K562 (cell line): Measurements from ENCODE around the gene LZTS2. TPM values are rescaled to one million over a fixed set of nuclear protein-coding genes. Genes with fewer than 3 reads are reported as not detected.

Experiments
- ATAC-seq: fragments of 200-7000 bp; cut with Tn5 transposase; 3 replicates; pipeline ENCODE4 v1.9.1; 2020; ENCODE audit warnings: moderate library complexity
- BruUV-seq: library from RNA; stranded (reverse); fragments of 400-500 nt; replicated peaks from 2 replicates; lab custom pipeline; 2021; lab: Mats Ljungman, UMichigan
- CTCF ChIA-PET: fragments of 300-600 bp; formaldehyde crosslinking; extraction: SDS; loops from one replicate; lab custom pipeline; 2021; ENCODE audit warnings: low intra/inter-chr PET ratio; lab: Yijun Ruan, JAX
- POLR2A ChIA-PET: fragments of 300-600, 350-650 bp; sonication (Branson Sonifier 250); formaldehyde crosslinking; extraction: SDS; loops from one replicate; lab custom pipeline; 2021; ENCODE audit warnings: antibody characterized with exemption, inconsistent platforms; lab: Yijun Ruan, JAX
- DNase-seq, 4 experiments: peaks; one replicate each; pipeline versions ENCODE4 v3.0.0 to v3.0.0-alpha.2; 2011 to 2018; ENCODE audit warnings: low spot score in 3 of 4, mixed read lengths in 3 of 4; ENCODE audit errors: extremely low read depth in 1 of 4
- FAIRE-seq: peaks from 2 replicates; lab custom pipeline; 2011; peaks lifted over from hg19 to GRCh38; lab: Jason Lieb, UNC
- H2AFZ ChIP-seq: 2 replicates; pipeline ENCODE4 v1.6.0; 2011; ENCODE audit warnings: low read depth, low read length, control low read depth, inconsistent platforms
- H3K27ac ChIP-seq: fragments of 200-600 bp; 3 replicates; pipeline ENCODE4 v1.8.0; 2011; ENCODE audit warnings: low read depth, mild to moderate bottlenecking, control low read depth, inconsistent platforms, low read length, moderate library complexity, mixed read lengths; ENCODE audit errors: extremely low read depth
- H3K27me3 ChIP-seq, 2 experiments: fragments of 300-600 bp in 1 of 2; 2 replicates in 1 of 2; 3 replicates in 1 of 2; pipeline versions ENCODE4 v1.6.0 to v1.8.0; 2011; ENCODE audit warnings: inconsistent platforms in 2 of 2, low read length in 2 of 2, mild to moderate bottlenecking in 1 of 2, mixed read lengths in 1 of 2, moderate library complexity in 1 of 2; ENCODE audit not compliant: control insufficient read depth in 2 of 2, insufficient read depth in 2 of 2
- H3K36me3 ChIP-seq: fragments of 300-600 bp; 3 replicates; pipeline ENCODE4 v1.8.0; 2011; ENCODE audit warnings: mild to moderate bottlenecking, low read length, inconsistent platforms; ENCODE audit not compliant: control insufficient read depth, insufficient read depth
- H3K4me1 ChIP-seq, 2 experiments: fragments of 200-600 bp in 1 of 2; replicated peaks in 1 of 2; 2 replicates in 1 of 2; 3 replicates in 1 of 2; pipeline versions ENCODE4 v1.5.1 to v1.8.0; 2011; ENCODE audit warnings: inconsistent platforms in 2 of 2, low read length in 2 of 2, mild to moderate bottlenecking in 1 of 2, mixed read lengths in 1 of 2, moderate library complexity in 1 of 2; ENCODE audit not compliant: control insufficient read depth in 2 of 2, insufficient read depth in 2 of 2
- H3K4me2 ChIP-seq: 2 replicates; pipeline ENCODE4 v1.6.1; 2011; ENCODE audit warnings: low read length, control low read depth, inconsistent platforms, mixed read lengths; ENCODE audit not compliant: insufficient read depth
- H3K4me3 ChIP-seq: fragments of 200-600 bp; sonication (generic), shearing (Covaris generic); 2 replicates; pipeline ENCODE4 v1.5.1; 2016; ENCODE audit warnings: control low read depth, inconsistent platforms
- H3K79me2 ChIP-seq: fragments of 200-600 bp; 3 replicates; pipeline ENCODE4 v1.8.0; 2011; ENCODE audit warnings: low read length, inconsistent platforms; ENCODE audit not compliant: control insufficient read depth, insufficient read depth
- H3K9ac ChIP-seq, 2 experiments: 2 replicates each; pipeline versions ENCODE4 v1.6.0 to v1.6.1; 2011; ENCODE audit warnings: low read depth in 2 of 2, low read length in 2 of 2, control low read depth in 1 of 2, inconsistent platforms in 1 of 2, mild to moderate bottlenecking in 1 of 2, mixed read lengths in 1 of 2; ENCODE audit not compliant: insufficient read depth in 1 of 2
- H3K9me1 ChIP-seq: one replicate; pipeline ENCODE4 v1.6.0; 2011; ENCODE audit warnings: inconsistent platforms, mild to moderate bottlenecking, low read length, moderate library complexity; ENCODE audit not compliant: control insufficient read depth, insufficient read depth
- H3K9me3 ChIP-seq: replicated peaks from 2 replicates; pipeline ENCODE4 v1.5.1; 2011; ENCODE audit warnings: low read depth, low read length, inconsistent platforms; ENCODE audit not compliant: control insufficient read depth, insufficient read depth
- H4K20me1 ChIP-seq: replicated peaks from 2 replicates; pipeline ENCODE4 v1.6.1; 2011; ENCODE audit warnings: low read length, inconsistent platforms, mixed read lengths; ENCODE audit not compliant: control insufficient read depth, insufficient read depth
- FIP1L1 ChIP-seq: fragments of 200-400 bp; formaldehyde crosslinking; IDR thresholded peaks from 2 replicates; pipeline ENCODE4 v1.6.1; 2018; ENCODE audit warnings: mild to moderate bottlenecking, low read depth, low read length; ENCODE audit not compliant: poor library complexity, severe bottlenecking
- JUN ChIP-seq, 2 experiments: sonication (generic) in 1 of 2; formaldehyde crosslinking in 1 of 2; IDR thresholded peaks; 2 replicates each; pipeline versions ENCODE4 v1.6.1 to v1.8.0; 2012 to 2022; ENCODE audit warnings: borderline replicate concordance in 2 of 2, mild to moderate bottlenecking in 2 of 2, improper control_type of control experiment in 1 of 2, low read depth in 1 of 2, low read length in 1 of 2, missing genetic modification reagents in 1 of 2
- NCOA6 ChIP-seq: fragments of 450-650 bp; IDR thresholded peaks from 2 replicates; pipeline ENCODE4 v1.6.1; 2017; ENCODE audit warnings: mild to moderate bottlenecking
- ZBTB17 ChIP-seq: fragments of 450-650 bp; formaldehyde crosslinking; IDR thresholded peaks from 2 replicates; pipeline ENCODE4 v1.4.0; 2020; ENCODE audit warnings: mild to moderate bottlenecking
- ZNF263 ChIP-seq: sonication (generic); formaldehyde crosslinking; IDR thresholded peaks from 2 replicates; pipeline ENCODE4 v1.8.0; 2022; ENCODE audit warnings: mild to moderate bottlenecking, missing genetic modification reagents, borderline replicate concordance
- WGBS: fragments of 100-300 bp; shearing (Covaris generic); methylation state at CpG from one replicate; pipeline ENCODE4 v1.1.6; 2016; ENCODE audit warnings: low coverage, mixed read lengths; ENCODE audit not compliant: insufficient coverage; ENCODE audit errors: missing lambda C conversion rate; 5-methylcytosine and 5-hydroxymethylcytosine counted together
- in situ Hi-C: fragments of 300-500 bp; cut with MboI; formaldehyde crosslinking; loops from 4 replicates; pipeline ENCODE4 v1.15.0; 2018; ENCODE audit warnings: inconsistent platforms, mixed read lengths
- intact Hi-C: fragments of 100-400 bp; cut with micrococcal nuclease; formaldehyde crosslinking; loops from 2 replicates; pipeline ENCODE4 v1.14.2; 2022
- polyA plus RNA-seq, 8 experiments: library from polyadenylated mRNA; depleted of rRNA in 4 of 8; stranded (reverse) in 5 of 8; unstranded in 3 of 8; fragments of >200 nt; fragmentation: Nextera tagmentation in 2 of 8; fragmentation: Illumina TruSeq in 1 of 8; extraction: Ambion mirVana in 2 of 8; extraction: Trizol in 1 of 8; gene quantifications; 2 replicates each; pipeline versions ENCODE4 v1.2.1 to v1.2.3, GENCODE V29; 2011 to 2014; ENCODE audit warnings: inconsistent platforms in 1 of 8, missing spikeins in 1 of 8
- total RNA-seq, 7 experiments: library from RNA; depleted of rRNA in 6 of 7; stranded (reverse); fragments of >200 nt in 6 of 7; fragmentation: Illumina TruSeq in 2 of 7; extraction: Trizol in 2 of 7; gene quantifications; 2 replicates each; pipeline versions ENCODE4 v1.2.1 to v1.2.3, GENCODE V29; 2011 to 2021; ENCODE audit warnings: low replicate concordance in 1 of 7
- TF ChIP-seq, protein P1 (sequence below), 2 experiments: IDR thresholded peaks; 2 replicates each; pipeline ENCODE4 v1.6.1; 2011; ENCODE audit warnings: borderline replicate concordance in 1 of 2, control low read depth in 1 of 2, low read depth in 1 of 2, low read length in 1 of 2, mild to moderate bottlenecking in 1 of 2, mixed read lengths in 1 of 2, moderate library complexity in 1 of 2; ENCODE audit not compliant: insufficient read depth in 1 of 2, insufficient read length in 1 of 2, poor library complexity in 1 of 2, severe bottlenecking in 1 of 2; ENCODE audit errors: extremely low read depth in 1 of 2
- TF ChIP-seq, protein P2 (sequence below): fragments of 450-650 bp; IDR thresholded peaks from 2 replicates; pipeline ENCODE4 v1.6.1; 2016

LZTS2 gene
- total and polyA plus RNA-seq, 9 of the 15 experiments (the other 6 are each of a cell fraction or from before 2014, with no cell fraction given): 0.23 to 42.5 (median 14.7) TPM

DNA sequence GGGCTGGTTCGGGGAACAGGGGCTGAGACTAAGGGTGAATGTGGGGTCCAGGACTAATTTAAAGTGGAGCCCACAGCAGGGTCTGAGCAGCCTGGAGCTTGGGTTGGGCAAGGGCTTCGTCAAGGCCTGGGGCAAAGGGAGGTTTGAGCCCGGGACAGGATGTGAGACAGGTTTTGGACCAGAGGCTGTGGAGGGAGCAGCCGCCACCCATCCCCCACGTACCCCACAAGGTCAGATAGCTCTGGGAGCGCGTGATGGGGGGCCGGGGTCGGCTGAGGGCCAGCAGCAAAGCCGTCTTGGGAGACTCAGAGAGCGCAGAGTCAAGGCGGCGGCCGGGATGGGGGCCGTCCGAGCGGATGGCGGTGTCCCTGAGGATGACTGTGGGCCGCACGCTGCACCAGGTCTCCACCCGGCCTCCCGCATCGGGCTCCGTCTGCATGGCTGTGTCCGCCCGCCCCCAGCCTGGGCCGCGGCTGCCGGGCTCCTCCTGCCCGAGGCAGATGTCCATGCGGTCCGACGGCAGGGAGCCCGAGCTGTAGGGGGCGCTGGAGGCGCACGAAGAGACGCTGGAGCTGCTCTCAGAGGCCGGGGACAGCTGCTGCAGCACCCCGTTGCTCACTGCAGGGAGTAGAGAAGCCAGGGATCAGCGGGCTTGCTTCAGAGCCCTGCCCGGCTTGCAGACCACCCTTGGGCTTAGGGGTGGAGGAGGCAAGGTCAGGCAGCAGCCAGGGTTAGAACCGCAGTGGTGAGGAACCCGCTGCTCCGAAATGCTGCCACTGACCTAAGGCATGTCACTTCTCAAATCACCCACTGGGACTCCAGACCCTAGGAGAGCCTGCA, 19.2 kb downstream of the LZTS2 start (continued):
- TF ChIP-seq, protein P1, sequence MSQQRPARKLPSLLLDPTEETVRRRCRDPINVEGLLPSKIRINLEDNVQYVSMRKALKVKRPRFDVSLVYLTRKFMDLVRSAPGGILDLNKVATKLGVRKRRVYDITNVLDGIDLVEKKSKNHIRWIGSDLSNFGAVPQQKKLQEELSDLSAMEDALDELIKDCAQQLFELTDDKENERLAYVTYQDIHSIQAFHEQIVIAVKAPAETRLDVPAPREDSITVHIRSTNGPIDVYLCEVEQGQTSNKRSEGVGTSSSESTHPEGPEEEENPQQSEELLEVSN (IDR thresholded peaks at IDR 0.05; ENCODE audit: borderline replicate concordance in 1 of 2, extremely low read depth in 1 of 2, insufficient read depth in 1 of 2, insufficient read length in 1 of 2, low read depth in 1 of 2, low read length in 1 of 2, poor library complexity in 1 of 2, severe bottlenecking in 1 of 2): peak in 1 of 2 experiments; percentile 73
- TF ChIP-seq JUN (IDR thresholded peaks at IDR 0.05; ENCODE audit: borderline replicate concordance, low read depth, low read length): no peak
- peak; percentile 24; the same call in 1 of the 2 replicates for TF ChIP-seq JUN (CRISPR knock-in tag; IDR thresholded peaks at IDR 0.05; ENCODE audit: borderline replicate concordance)
- TF ChIP-seq NCOA6: peak; percentile 53; the same call in 1 of the 2 replicates
- 0 out of 2 replicates have a peak, but pooled peaks have one; percentile 22 for TF ChIP-seq ZBTB17 (CRISPR knock-in tag)
- TF ChIP-seq FIP1L1: peak; percentile 51

DNA sequence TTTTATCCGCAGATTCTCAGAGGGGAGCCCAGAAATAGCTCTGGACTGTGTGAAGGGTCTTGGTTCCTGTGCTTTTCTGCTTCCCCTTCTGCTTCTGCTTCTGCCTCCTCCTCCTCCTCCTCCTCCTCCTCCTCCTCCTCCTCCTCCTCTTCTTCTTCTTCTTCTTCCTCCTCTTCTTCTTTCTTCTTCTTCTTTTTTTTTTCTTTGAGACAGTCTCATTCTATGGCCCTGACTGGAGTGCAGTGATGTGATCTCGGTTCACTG, 19.8 kb downstream of the LZTS2 start:
- H3K9me1 ChIP-seq: no peaks in the 10 kb centered on the region
- BruUV-seq: no TSS peak
- no peaks in the 10 kb centered on the region for H3K36me3 ChIP-seq
- in situ Hi-C loops: loop anchor here (10.0 kb wide), 1 partner anchor 465 kb away; no protein-coding TSS in a partner anchor
- ATAC-seq (no peak), FAIRE-seq (no peak), DNase-seq (no peak)
- H3K79me2 ChIP-seq: no peaks in the 10 kb centered on the region
- no peaks in the 10 kb centered on the region for H4K20me1 ChIP-seq
- H3K27ac ChIP-seq: no peak overlapping the region
- H2AFZ ChIP-seq: no peak overlapping the region
- H3K9me3 ChIP-seq: no peaks in the 10 kb centered on the region
- no peak overlapping the region for H3K4me3 ChIP-seq
- intact Hi-C loops: loop anchor here (10.0 kb wide), 1 partner anchor 45 kb away; the partner anchor contains the start of gene KAZALD1
- no peaks in the 10 kb centered on the region for H3K27me3 ChIP-seq
- peak overlapping the region in 1 of 2 experiments; percentile 82; a peak in 1 of 4 replicates for H3K9ac ChIP-seq
- no peak overlapping the region; the same call in 1 of the 2 replicates for H3K4me2 ChIP-seq
- POLR2A ChIA-PET: interaction anchor here (0.7 to 1.0 kb wide), 2 partner anchors 11 to 150 kb away, joined by 3 to 6 read pairs; partner anchors contain the start of genes PDZD7 and SFXN3
- H3K4me1 ChIP-seq: peaks cover 0 to 13% of the 10 kb centered on the region in 2 experiments; a peak in 3 of 5 replicates
- CTCF ChIA-PET: interaction anchor here (1.1 to 1.7 kb wide), 2 partner anchors 48 to 127 kb away, joined by 3 to 18 read pairs; no protein-coding TSS in a partner anchor
- 22% methylated on average over 2 of the region's 2 CpGs for WGBS
- peak; percentile 71; the same call in 1 of the 2 replicates for TF ChIP-seq ZNF263 (CRISPR knock-in tag)
- TF ChIP-seq, protein P2, sequence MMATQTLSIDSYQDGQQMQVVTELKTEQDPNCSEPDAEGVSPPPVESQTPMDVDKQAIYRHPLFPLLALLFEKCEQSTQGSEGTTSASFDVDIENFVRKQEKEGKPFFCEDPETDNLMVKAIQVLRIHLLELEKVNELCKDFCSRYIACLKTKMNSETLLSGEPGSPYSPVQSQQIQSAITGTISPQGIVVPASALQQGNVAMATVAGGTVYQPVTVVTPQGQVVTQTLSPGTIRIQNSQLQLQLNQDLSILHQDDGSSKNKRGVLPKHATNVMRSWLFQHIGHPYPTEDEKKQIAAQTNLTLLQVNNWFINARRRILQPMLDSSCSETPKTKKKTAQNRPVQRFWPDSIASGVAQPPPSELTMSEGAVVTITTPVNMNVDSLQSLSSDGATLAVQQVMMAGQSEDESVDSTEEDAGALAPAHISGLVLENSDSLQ: no peak
